GM13976 (cell line): ENCODE data around the gene HELZ.

Source experiments
- DNase-seq: peaks from one replicate; pipeline ENCODE4 v3.0.0; 2012; ENCODE audit warnings: low spot score
- in situ Hi-C: fragments of 300-500 bp; cut with MboI; formaldehyde crosslinking; loops from one replicate; pipeline ENCODE4 v1.12.0; 2022; ENCODE audit warnings: low sequenced_read_pairs, mixed read lengths, inconsistent platforms; ENCODE audit not compliant: unreplicated experiment
- TF ChIP-seq, protein P1 (sequence below): IDR thresholded peaks from 2 replicates; pipeline ENCODE4 v1.5.1; 2012; ENCODE audit warnings: borderline replicate concordance, mild to moderate bottlenecking; ENCODE audit not compliant: insufficient read depth; ENCODE audit errors: extremely low read depth, missing control alignments, control extremely low read depth

The HELZ gene

DNA sequence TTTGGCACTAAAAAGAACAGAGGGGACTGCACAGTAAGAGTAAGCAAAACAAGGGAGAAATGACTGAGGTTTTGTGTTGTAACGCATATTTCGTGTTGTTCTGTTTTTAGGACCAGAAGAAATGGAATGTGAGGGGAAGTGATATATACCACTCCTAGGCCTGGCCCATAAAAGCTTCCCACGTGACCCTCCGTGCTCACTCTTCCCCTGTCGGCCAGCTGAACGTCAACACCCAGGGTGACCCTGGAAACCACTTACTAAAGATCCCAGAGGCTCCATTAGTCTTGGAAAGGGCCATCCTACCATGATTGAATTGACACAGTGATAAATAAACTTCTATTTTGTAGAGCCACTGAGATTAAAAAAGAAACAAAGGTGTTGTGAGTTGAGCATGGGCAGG, 79.8 kb downstream of the HELZ start:
- in situ Hi-C loops = no loop called here

DNA sequence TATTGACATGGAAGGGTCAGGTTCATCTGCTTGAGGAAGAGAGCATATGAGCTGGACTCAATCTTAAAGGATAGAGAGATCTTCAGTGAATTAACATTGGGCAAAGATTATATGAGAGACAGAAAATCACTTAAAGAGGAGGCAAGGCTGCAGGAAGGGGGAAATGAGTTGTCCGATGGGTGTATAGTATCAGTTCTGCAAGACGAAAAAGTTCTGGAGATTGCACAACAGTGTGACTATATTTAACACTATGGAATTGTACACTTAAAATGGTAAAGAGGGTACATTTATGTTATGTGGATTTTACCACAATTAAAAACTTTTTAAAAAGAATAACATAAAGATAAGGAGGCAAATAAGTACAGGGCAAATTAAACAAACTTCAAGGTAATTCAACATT, 80.7 kb downstream of the HELZ start:
- TF ChIP-seq, protein P1, sequence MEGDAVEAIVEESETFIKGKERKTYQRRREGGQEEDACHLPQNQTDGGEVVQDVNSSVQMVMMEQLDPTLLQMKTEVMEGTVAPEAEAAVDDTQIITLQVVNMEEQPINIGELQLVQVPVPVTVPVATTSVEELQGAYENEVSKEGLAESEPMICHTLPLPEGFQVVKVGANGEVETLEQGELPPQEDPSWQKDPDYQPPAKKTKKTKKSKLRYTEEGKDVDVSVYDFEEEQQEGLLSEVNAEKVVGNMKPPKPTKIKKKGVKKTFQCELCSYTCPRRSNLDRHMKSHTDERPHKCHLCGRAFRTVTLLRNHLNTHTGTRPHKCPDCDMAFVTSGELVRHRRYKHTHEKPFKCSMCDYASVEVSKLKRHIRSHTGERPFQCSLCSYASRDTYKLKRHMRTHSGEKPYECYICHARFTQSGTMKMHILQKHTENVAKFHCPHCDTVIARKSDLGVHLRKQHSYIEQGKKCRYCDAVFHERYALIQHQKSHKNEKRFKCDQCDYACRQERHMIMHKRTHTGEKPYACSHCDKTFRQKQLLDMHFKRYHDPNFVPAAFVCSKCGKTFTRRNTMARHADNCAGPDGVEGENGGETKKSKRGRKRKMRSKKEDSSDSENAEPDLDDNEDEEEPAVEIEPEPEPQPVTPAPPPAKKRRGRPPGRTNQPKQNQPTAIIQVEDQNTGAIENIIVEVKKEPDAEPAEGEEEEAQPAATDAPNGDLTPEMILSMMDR = no peak
- in situ Hi-C loops = no loop called here
- DNase-seq = no peak

More for the DNA sequence above, 79.8 kb downstream of the HELZ start:
- TF ChIP-seq, protein P1 = no peak
- DNase-seq = no peak

DNA sequence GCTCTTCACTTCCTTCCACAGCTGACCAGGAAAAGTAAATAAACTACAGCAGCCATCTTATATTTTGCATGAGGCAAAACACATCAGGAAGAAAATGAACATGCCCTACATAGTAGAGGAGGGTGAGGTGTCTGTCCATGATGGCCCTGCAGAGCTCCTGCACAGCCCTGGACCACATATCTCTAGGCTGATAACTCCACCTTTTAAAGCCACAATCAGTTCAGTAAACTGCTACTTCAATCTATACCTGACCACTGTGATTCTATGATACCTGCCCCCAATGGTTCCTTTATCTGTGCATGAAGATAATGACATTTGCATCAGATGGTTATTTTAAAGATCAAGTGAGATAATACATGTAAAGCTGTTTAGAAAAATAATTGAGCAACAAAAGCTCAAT, 82.2 kb downstream of the HELZ start:
- DNase-seq = no peak
- TF ChIP-seq, protein P1 = no peak
- in situ Hi-C loops = no loop called here

DNA sequence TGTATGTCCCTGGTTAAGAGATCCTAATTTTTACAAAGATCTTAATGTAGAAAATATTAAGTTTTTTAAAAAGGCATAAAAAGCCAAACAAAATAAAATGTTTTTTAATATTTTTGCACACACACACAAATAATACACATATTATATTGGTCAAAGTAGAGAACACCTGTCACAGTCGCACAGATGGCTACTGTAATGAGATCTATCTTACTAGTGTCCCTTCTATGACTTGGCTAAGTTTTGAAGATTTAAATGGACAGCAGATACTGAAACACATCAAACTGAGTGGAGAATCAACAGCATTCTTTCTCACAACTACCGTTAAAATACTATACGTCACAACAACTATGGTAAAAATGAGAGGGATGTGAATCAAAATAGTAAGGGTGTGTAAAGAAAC, 83.4 kb downstream of the HELZ start:
- in situ Hi-C loops = no loop called here
- DNase-seq = no peak
- TF ChIP-seq, protein P1 = no peak

DNA sequence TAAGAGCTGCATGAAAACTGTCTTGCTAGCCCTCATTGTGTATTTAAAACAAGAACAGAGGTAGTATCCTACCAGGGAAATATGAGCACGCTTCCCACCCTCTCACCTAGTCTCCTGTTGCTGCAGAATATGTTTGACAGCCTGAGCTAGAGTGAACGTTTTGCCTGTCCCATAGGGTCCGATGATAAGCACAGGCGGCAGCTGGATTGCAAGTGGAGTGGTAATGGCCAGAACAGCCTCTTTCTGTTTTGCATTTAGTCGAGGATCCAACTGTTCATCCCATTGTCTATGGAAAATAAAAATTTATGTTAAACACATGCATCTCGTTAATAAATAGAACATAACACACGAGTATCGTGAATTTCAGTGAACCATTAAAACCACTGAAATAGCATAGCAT, 84.2 kb downstream of the HELZ start:
- DNase-seq = no peak
- in situ Hi-C loops = no loop called here
- TF ChIP-seq, protein P1 = no peak

DNA sequence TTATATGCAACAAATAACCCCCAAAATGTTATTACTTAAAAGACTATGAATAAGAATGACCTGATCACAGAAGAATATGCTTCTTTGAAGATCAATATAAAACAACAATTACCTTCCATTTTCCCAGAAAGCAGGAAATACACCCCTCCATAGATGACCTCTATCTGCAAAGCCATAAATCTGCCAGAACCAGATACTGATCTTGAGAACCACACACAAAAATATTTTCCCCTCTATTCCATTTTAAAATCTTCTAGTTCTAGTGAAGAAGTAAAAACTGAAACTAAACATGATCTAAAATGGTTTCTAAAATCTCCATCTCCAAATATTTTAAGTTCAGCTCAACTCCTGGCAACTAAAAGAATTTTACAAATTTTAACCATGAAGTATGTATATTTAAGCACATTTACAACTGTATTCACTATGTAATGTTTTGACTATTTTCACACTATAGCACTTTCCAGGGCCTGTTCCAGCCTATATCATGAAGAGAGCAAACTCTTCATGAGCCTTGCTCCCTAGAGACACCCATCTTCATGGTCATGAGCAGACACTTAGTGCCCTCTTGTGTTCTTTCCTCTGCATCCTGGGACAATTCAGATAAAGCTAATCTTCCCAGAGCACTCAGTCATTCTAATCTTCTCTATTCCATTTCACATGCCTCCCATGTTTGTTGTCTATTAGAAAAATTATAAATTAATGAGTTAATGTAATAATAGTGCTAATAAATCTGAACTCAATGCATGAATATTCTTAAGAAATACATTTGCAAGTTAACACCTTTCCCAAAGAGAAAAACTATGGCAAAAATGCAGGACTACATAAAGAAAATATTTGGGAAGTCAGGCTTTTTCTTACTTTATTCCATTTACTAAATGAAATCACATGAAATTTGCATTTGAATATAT, 87.0 kb downstream of the HELZ start:
- TF ChIP-seq, protein P1 = no peak
- DNase-seq = peak; percentile 19
- in situ Hi-C loops = no loop called here
